ENCODE measurements around the gene WWC2. TPM values are rescaled to one million over a fixed set of nuclear protein-coding genes. Genes with fewer than 3 reads are reported as not detected.

Gene WWC2
- total and polyA plus RNA-seq, 2 donors (not counting 3 experiments of a cell fraction or from before 2014, with no cell fraction given), result 12.9 to 52.2 TPM

DNA sequence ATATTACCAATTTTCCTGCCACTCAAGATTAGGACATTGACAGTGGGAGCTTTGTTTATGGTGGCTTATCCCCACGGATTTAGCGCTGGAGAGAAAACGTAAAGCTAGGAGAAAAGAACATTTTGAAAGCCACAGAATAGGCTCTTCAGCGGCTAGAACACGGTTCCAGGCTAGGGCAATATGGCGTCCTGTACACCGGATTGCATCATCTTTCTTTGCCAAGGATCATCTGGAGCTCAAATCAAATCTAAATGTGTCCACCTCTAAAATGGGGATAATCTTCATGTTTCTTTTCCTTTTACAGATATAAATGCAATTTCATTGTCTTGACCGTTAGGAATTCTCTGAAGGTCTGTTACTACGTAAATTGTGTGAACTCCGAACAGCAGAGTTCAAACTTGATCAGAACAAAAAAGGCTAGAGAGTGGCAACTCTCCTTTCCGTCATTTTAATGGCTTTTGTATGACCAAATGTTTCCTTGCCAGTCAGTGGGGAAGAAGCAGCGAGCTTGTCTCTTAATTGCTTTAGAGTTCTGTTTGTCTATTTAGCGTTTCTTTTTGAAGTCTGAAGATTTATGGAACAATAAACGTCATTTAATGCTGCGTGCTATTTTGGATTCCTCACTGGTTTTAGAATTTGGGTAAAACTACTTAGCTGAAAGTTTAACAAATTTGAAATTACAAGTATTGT, 2.6 kb upstream of the WWC2 start:
- Histone ChIP-seq H3K79me2 (ENCODE audit: control insufficient read depth, insufficient read depth, low read length) (peaks cover 21% of the 10 kb centered on the region), H3K4me1 (ENCODE audit: control insufficient read depth, extremely low read depth, insufficient read depth, low read length) (peaks cover 19% of the 10 kb centered on the region), H3K9me3 (replicated peaks; ENCODE audit: control insufficient read depth, insufficient read depth, low read length) (no peaks in the 10 kb centered on the region), H3K27me3 (ENCODE audit: control insufficient read depth in 2 of 2, insufficient read depth in 2 of 2, low read length in 2 of 2) (no peaks in the 10 kb centered on the region), H3K4me3 (replicated peaks in 1 of 3; ENCODE audit: insufficient read depth in 1 of 3, low read depth in 1 of 3, low read length in 3 of 3) (no peak overlapping the region), H3K4me2 (ENCODE audit: insufficient read depth, low read length) (no peak overlapping the region), H3K9me1 (replicated peaks; ENCODE audit: control insufficient read depth, extremely low read depth, insufficient read depth, low read length) (no peaks in the 10 kb centered on the region), H4K20me1 (replicated peaks; ENCODE audit: control insufficient read depth, extremely low read depth, insufficient read depth, low read length) (no peaks in the 10 kb centered on the region), H3K27ac (ENCODE audit: insufficient read depth, low read depth, low read length) (no peak overlapping the region), H3K36me3 (ENCODE audit: control insufficient read depth in 2 of 2, extremely low read depth in 1 of 2, insufficient read depth in 2 of 2, low read length in 2 of 2) (no peaks in the 10 kb centered on the region), H3K9ac (replicated peaks; ENCODE audit: extremely low read depth, insufficient read depth, low read length) (no peak overlapping the region), H2AFZ (ENCODE audit: low read depth, low read length) (no peak overlapping the region)
- no peak for DNase-seq (ENCODE audit: low read depth, low spot score)
- BruUV-seq (replicated peaks), result no TSS peak
- intact Hi-C loops (cut with micrococcal nuclease), result loop anchor here (5.0 to 10.0 kb wide), 2 partner anchors 408 to 504 kb away; partner anchors contain the start of gene ING2
- FAIRE-seq, result no peak
- CTCF ChIA-PET, result interaction anchor here (0.7 to 5.1 kb wide), 6 partner anchors 16 to 166 kb away, joined by 3 to 32 read pairs (median 6); no protein-coding TSS in a partner anchor
- POLR2A ChIA-PET, result no interaction called here
- dilution Hi-C loops (cut with MboI; ENCODE audit: extremely low pct_ligation_motif_present, low sequenced_read_pairs), result loop anchor here (10.0 kb wide), 1 partner anchor 158 kb away; no protein-coding TSS in a partner anchor
- TF ChIP-seq POLR2A (IDR thresholded peaks at IDR 0.05; ENCODE audit: low read depth, low read length) (no peak), JUN (IDR thresholded peaks at IDR 0.05; ENCODE audit: borderline replicate concordance, insufficient read depth, insufficient read length, low read depth) (no peak), FOS (IDR thresholded peaks at IDR 0.05; ENCODE audit: borderline replicate concordance, insufficient read depth, low read length) (no peak)
- TF ChIP-seq, protein P1, sequence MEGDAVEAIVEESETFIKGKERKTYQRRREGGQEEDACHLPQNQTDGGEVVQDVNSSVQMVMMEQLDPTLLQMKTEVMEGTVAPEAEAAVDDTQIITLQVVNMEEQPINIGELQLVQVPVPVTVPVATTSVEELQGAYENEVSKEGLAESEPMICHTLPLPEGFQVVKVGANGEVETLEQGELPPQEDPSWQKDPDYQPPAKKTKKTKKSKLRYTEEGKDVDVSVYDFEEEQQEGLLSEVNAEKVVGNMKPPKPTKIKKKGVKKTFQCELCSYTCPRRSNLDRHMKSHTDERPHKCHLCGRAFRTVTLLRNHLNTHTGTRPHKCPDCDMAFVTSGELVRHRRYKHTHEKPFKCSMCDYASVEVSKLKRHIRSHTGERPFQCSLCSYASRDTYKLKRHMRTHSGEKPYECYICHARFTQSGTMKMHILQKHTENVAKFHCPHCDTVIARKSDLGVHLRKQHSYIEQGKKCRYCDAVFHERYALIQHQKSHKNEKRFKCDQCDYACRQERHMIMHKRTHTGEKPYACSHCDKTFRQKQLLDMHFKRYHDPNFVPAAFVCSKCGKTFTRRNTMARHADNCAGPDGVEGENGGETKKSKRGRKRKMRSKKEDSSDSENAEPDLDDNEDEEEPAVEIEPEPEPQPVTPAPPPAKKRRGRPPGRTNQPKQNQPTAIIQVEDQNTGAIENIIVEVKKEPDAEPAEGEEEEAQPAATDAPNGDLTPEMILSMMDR (IDR thresholded peaks at IDR 0.05; ENCODE audit: extremely low read depth in 1 of 2, insufficient read depth in 1 of 2, low read depth in 1 of 2, low read length in 2 of 2), result no peak

All from endothelial cell of umbilical vein (primary cell).